H9 (cell line): ENCODE results near the gene KIF26A. TPM values are rescaled to one million over a fixed set of nuclear protein-coding genes. Genes with fewer than 3 reads are reported as not detected.

Experiments used
- DNase-seq: peaks from one replicate; pipeline ENCODE4 v3.0.0-alpha.2; 2017
- H2AFZ ChIP-seq: one replicate; pipeline ENCODE4 v1.6.1; 2013; ENCODE audit warnings: mild to moderate bottlenecking, low read length, control low read depth, moderate library complexity
- H2AK5ac ChIP-seq: 2 replicates; pipeline ENCODE4 v1.6.1; 2013; ENCODE audit warnings: low read length, control low read depth, mixed read lengths; ENCODE audit not compliant: insufficient read length
- H2BK120ac ChIP-seq: one replicate; pipeline ENCODE4 v1.6.1; 2013; ENCODE audit warnings: low read depth, mild to moderate bottlenecking, low read length, control low read depth, inconsistent platforms; ENCODE audit not compliant: poor library complexity, severe bottlenecking
- H2BK12ac ChIP-seq: 2 replicates; pipeline ENCODE4 v1.6.1; 2013; ENCODE audit warnings: low read length, control low read depth, mixed read lengths, low read depth; ENCODE audit not compliant: insufficient read length
- H2BK15ac ChIP-seq: 2 replicates; pipeline ENCODE4 v1.6.1; 2013; ENCODE audit warnings: low read depth, low read length, control low read depth
- H2BK20ac ChIP-seq: one replicate; pipeline ENCODE4 v1.6.1; 2013; ENCODE audit warnings: low read depth, mild to moderate bottlenecking, low read length, control low read depth, inconsistent platforms; ENCODE audit not compliant: poor library complexity, severe bottlenecking
- H2BK5ac ChIP-seq: 2 replicates; pipeline ENCODE4 v1.6.1; 2013; ENCODE audit warnings: low read length, control low read depth, mixed read lengths; ENCODE audit not compliant: insufficient read length
- H3K14ac ChIP-seq: 2 replicates; pipeline ENCODE4 v1.6.1; 2013; ENCODE audit warnings: low read length, control low read depth; ENCODE audit not compliant: insufficient read depth
- H3K18ac ChIP-seq: 2 replicates; pipeline ENCODE4 v1.6.1; 2013; ENCODE audit warnings: low read depth, mild to moderate bottlenecking, mixed read lengths, low read length, control low read depth; ENCODE audit not compliant: insufficient read length
- H3K23ac ChIP-seq: 2 replicates; pipeline ENCODE4 v1.6.1; 2013; ENCODE audit warnings: low read length, control low read depth, mixed read lengths, low read depth; ENCODE audit not compliant: insufficient read length
- H3K23me2 ChIP-seq: 2 replicates; pipeline ENCODE4 v1.6.1; 2013; ENCODE audit warnings: low read depth, mild to moderate bottlenecking, mixed read lengths, low read length, control low read depth; ENCODE audit not compliant: insufficient read length, poor library complexity, severe bottlenecking
- H3K27ac ChIP-seq: 2 replicates; pipeline ENCODE4 v1.5.1; 2013; ENCODE audit warnings: low read length, control low read depth, mixed read lengths, low read depth; ENCODE audit not compliant: insufficient read length
- H3K27me3 ChIP-seq: 2 replicates; pipeline ENCODE4 v1.6.1; 2013; ENCODE audit warnings: low read length, control low read depth, inconsistent platforms; ENCODE audit not compliant: insufficient read depth
- H3K4ac ChIP-seq: 2 replicates; pipeline ENCODE4 v1.6.1; 2013; ENCODE audit warnings: low read depth, mild to moderate bottlenecking, control low read depth, inconsistent platforms, low read length, moderate library complexity
- H3K4me1 ChIP-seq: 2 replicates; pipeline ENCODE4 v1.6.1; 2013; ENCODE audit warnings: low read length, control low read depth, inconsistent platforms; ENCODE audit not compliant: insufficient read depth
- H3K4me2 ChIP-seq: 2 replicates; pipeline ENCODE4 v1.6.1; 2013; ENCODE audit warnings: low read length, control low read depth, mixed read lengths; ENCODE audit not compliant: insufficient read length, insufficient read depth
- H3K56ac ChIP-seq: 2 replicates; pipeline ENCODE4 v1.6.1; 2013; ENCODE audit warnings: low read depth, mild to moderate bottlenecking, mixed read lengths, low read length, control low read depth; ENCODE audit not compliant: insufficient read length
- H3K79me1 ChIP-seq: 2 replicates; pipeline ENCODE4 v1.6.1; 2013; ENCODE audit warnings: low read depth, mild to moderate bottlenecking, moderate library complexity, low read length, control low read depth, inconsistent platforms; ENCODE audit not compliant: insufficient read depth, poor library complexity, severe bottlenecking
- H3K79me2 ChIP-seq: 2 replicates; pipeline ENCODE4 v1.6.1; 2013; ENCODE audit warnings: low read length, control low read depth, inconsistent platforms; ENCODE audit not compliant: insufficient read depth
- H3K9ac ChIP-seq: 2 replicates; pipeline ENCODE4 v1.6.1; 2013; ENCODE audit warnings: low read length, control low read depth, mixed read lengths; ENCODE audit not compliant: insufficient read length; ENCODE audit errors: extremely low read depth
- H3K9me3 ChIP-seq: one replicate; pipeline ENCODE4 v1.6.1; 2013; ENCODE audit warnings: low read depth, low read length, inconsistent platforms; ENCODE audit not compliant: control insufficient read depth
- H3T11ph ChIP-seq: one replicate; pipeline ENCODE4 v1.6.1; 2013; ENCODE audit warnings: mild to moderate bottlenecking, low read length, control low read depth, inconsistent platforms
- H4K20me1 ChIP-seq: one replicate; pipeline ENCODE4 v1.6.1; 2013; ENCODE audit not compliant: control insufficient read depth, insufficient read length, insufficient read depth
- H4K5ac ChIP-seq: 2 replicates; pipeline ENCODE4 v1.6.1; 2013; ENCODE audit warnings: low read depth, mild to moderate bottlenecking, mixed read lengths, low read length, control low read depth; ENCODE audit not compliant: insufficient read length
- H4K8ac ChIP-seq: replicated peaks from 2 replicates; pipeline ENCODE4 v1.6.1; 2013; ENCODE audit warnings: low read length, control low read depth, mixed read lengths, low read depth; ENCODE audit not compliant: insufficient read length
- H4K91ac ChIP-seq: 2 replicates; pipeline ENCODE4 v1.6.1; 2013; ENCODE audit warnings: low read depth, mild to moderate bottlenecking, moderate library complexity, mixed read lengths, low read length, control low read depth; ENCODE audit not compliant: insufficient read length
- H3K27ac Mint-ChIP-seq, 3 experiments: 2 replicates in 2 of 3; 3 replicates in 1 of 3; pipeline ENCODE4 v1.8.0; 2020 to 2021; ENCODE audit warnings: mixed read lengths in 3 of 3, mild to moderate bottlenecking in 1 of 3, moderate library complexity in 1 of 3
- H3K27me3 Mint-ChIP-seq: 2 replicates; pipeline ENCODE4 v1.8.0; 2021; ENCODE audit warnings: low read depth, mild to moderate bottlenecking, moderate library complexity, mixed read lengths
- H3K36me3 Mint-ChIP-seq, 3 experiments: 2 replicates in 2 of 3; 3 replicates in 1 of 3; pipeline ENCODE4 v1.8.0; 2020 to 2021; ENCODE audit warnings: low read depth in 3 of 3, mixed read lengths in 3 of 3; ENCODE audit not compliant: insufficient read depth in 1 of 3
- H3K4me1 Mint-ChIP-seq, 2 experiments: 2 replicates each; pipeline ENCODE4 v1.8.0; 2020; ENCODE audit warnings: mixed read lengths in 2 of 2
- H3K4me3 Mint-ChIP-seq, 2 experiments: 2 replicates in 1 of 2; 3 replicates in 1 of 2; pipeline ENCODE4 v1.8.0; 2020 to 2021; ENCODE audit warnings: mild to moderate bottlenecking in 2 of 2, mixed read lengths in 2 of 2, moderate library complexity in 1 of 2
- H3K9me3 Mint-ChIP-seq, 2 experiments: 2 replicates in 1 of 2; 3 replicates in 1 of 2; pipeline ENCODE4 v1.8.0; 2020; ENCODE audit warnings: mild to moderate bottlenecking in 2 of 2, mixed read lengths in 2 of 2, moderate library complexity in 1 of 2
- whole genome bisulfite sequencing: extraction: QIAGEN DNeasy Blood & Tissue Kit; methylation state at CpG from one replicate; pipeline ENCODE4 v1.1.7; 2013; ENCODE audit warnings: missing lambda C conversion rate, low lambda C conversion rate, mixed read lengths; ENCODE audit not compliant: insufficient read length; ENCODE audit errors: extremely low coverage; 5-methylcytosine and 5-hydroxymethylcytosine counted together
- total RNA-seq: library from RNA; stranded (reverse); gene quantifications from 2 replicates; pipeline ENCODE4 v1.2.1, GENCODE V29; 2021
- TF ChIP-seq, protein P1 (sequence below): fragments of 200-600 bp; sonication (generic); conservative IDR thresholded peaks from 3 replicates; pipeline ENCODE4 v1.8.0; 2021; ENCODE audit warnings: antibody characterized with exemption, mild to moderate bottlenecking

The KIF26A gene
- total RNA-seq, 1 experiment from 2014 or later: 44.2 TPM

DNA sequence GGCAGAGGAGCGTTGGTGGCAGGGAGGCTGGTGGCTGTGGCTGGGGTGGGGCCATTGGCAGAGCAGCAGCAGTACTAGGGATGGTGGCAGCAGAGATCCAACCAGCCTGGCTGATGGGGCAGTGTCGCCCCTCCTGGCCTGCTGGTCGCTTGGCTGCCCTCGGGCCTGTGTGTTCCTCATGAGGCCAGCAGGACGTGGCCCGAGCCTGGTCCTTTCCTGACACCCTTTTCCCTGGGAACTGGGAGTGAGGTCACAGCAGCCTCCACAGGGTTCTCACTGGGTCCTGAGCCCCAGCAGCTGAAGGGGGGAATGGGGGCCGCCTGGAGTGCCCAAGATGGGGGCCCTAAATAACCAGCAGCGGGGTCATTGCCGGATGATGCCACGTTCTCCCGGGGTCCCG, 46.1 kb downstream of the KIF26A start:
- H3K18ac ChIP-seq: no peak overlapping the region
- no peaks in the 10 kb centered on the region for H4K20me1 ChIP-seq
- no peak overlapping the region for H4K91ac ChIP-seq
- no peaks in the 10 kb centered on the region; the same call in 1 of the 2 replicates for H3K27me3 Mint-ChIP-seq
- no peaks in the 10 kb centered on the region for H3K27me3 ChIP-seq
- H3K23me2 ChIP-seq: no peaks in the 10 kb centered on the region
- H3K4me1 Mint-ChIP-seq: peaks cover 2 to 9% of the 10 kb centered on the region in 2 experiments; a peak in 3 of 4 replicates
- no peak overlapping the region; a peak in 1 of 7 replicates for H3K27ac Mint-ChIP-seq
- WGBS: no CpG with 5 or more reads among the region's 12 CpGs
- no peak overlapping the region for H3K23ac ChIP-seq
- H3K79me1 ChIP-seq: no peaks in the 10 kb centered on the region
- no peak overlapping the region for H2BK120ac ChIP-seq
- no peaks in the 10 kb centered on the region for H3K9me3 Mint-ChIP-seq
- no peak overlapping the region for H3T11ph ChIP-seq
- H3K4me2 ChIP-seq: no peak overlapping the region
- no peak overlapping the region for H3K9ac ChIP-seq
- H3K14ac ChIP-seq: peak overlapping the region; percentile 43; the same call in 1 of the 2 replicates
- no peaks in the 10 kb centered on the region for H3K4me1 ChIP-seq
- H3K36me3 Mint-ChIP-seq: peaks cover 0 to 6% (median 0%) of the 10 kb centered on the region in 3 experiments; a peak in 4 of 7 replicates
- peak; percentile 50 for DNase-seq
- H2BK5ac ChIP-seq: no peak overlapping the region
- H3K79me2 ChIP-seq: no peaks in the 10 kb centered on the region
- no peak overlapping the region for H2AK5ac ChIP-seq
- no peak overlapping the region for H2BK20ac ChIP-seq
- no peak overlapping the region for H2BK12ac ChIP-seq
- no peak overlapping the region for H2AFZ ChIP-seq
- no peak overlapping the region for H3K56ac ChIP-seq
- H2BK15ac ChIP-seq: no peak overlapping the region
- H3K4ac ChIP-seq: no peak overlapping the region
- H3K4me3 Mint-ChIP-seq: no peak overlapping the region
- H4K8ac ChIP-seq: no peak overlapping the region
- TF ChIP-seq, protein P1, sequence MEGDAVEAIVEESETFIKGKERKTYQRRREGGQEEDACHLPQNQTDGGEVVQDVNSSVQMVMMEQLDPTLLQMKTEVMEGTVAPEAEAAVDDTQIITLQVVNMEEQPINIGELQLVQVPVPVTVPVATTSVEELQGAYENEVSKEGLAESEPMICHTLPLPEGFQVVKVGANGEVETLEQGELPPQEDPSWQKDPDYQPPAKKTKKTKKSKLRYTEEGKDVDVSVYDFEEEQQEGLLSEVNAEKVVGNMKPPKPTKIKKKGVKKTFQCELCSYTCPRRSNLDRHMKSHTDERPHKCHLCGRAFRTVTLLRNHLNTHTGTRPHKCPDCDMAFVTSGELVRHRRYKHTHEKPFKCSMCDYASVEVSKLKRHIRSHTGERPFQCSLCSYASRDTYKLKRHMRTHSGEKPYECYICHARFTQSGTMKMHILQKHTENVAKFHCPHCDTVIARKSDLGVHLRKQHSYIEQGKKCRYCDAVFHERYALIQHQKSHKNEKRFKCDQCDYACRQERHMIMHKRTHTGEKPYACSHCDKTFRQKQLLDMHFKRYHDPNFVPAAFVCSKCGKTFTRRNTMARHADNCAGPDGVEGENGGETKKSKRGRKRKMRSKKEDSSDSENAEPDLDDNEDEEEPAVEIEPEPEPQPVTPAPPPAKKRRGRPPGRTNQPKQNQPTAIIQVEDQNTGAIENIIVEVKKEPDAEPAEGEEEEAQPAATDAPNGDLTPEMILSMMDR: no peak
- no peak overlapping the region for H3K27ac ChIP-seq
- no peaks in the 10 kb centered on the region for H3K9me3 ChIP-seq
- H4K5ac ChIP-seq: no peak overlapping the region
